Measurements from ENCODE around the gene IL2RA. TPM values are rescaled to one million over a fixed set of nuclear protein-coding genes. Genes with fewer than 3 reads are reported as not detected.
"Not testable (repeated sequence)": the region's sequence is repeated elsewhere in the genome, so short reads cannot be mapped to it uniquely, and the experiment has no call there.

IL2RA gene
- polyA plus RNA-seq, 4 donors = 0.07 TPM; not detected in 3

GRCh38 chr10:6019010-6019782, 43.0 kb downstream of the IL2RA start:
- DNase-seq (ENCODE audit: low read depth in 4 of 4, low spot score in 3 of 4) = no peak

GRCh38 chr10:6018422-6018821, 43.7 kb downstream of the IL2RA start:
- no peak for DNase-seq (ENCODE audit: low read depth in 4 of 4, low spot score in 3 of 4)

- no peak for DNase-seq (ENCODE audit: low read depth in 4 of 4, low spot score in 3 of 4)
Observed at GRCh38 chr10:6017781-6018354, 44.3 kb downstream of the IL2RA start.

DNA sequence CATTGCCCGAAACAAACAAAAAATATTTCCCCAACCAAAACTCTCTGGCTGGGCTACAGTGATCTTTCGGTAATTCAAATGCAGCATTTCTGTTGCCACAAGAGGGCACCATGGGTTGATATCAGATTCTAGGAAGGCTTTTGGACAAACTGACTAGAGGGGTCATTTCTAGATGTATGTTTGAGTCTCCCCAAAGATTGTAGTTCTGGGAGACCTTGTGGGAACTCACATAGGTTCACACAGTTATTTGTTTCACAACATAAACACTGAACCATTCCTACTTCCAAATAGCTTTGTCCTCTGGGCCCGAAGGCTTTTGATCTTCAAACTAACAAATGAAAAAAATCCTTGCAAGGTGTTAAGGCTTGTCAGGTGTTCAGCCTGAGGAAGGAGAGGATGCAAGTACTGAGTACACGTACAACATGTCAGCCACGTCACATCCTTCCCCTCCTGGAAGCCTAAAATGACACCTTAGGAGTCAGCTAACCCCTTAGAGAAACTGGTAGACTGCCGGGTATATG, 47.9 kb downstream of the IL2RA start:
- DNase-seq (ENCODE audit: low read depth in 4 of 4, low spot score in 3 of 4) = peak in 2 of 4 donors; percentile 12 to 15

DNA sequence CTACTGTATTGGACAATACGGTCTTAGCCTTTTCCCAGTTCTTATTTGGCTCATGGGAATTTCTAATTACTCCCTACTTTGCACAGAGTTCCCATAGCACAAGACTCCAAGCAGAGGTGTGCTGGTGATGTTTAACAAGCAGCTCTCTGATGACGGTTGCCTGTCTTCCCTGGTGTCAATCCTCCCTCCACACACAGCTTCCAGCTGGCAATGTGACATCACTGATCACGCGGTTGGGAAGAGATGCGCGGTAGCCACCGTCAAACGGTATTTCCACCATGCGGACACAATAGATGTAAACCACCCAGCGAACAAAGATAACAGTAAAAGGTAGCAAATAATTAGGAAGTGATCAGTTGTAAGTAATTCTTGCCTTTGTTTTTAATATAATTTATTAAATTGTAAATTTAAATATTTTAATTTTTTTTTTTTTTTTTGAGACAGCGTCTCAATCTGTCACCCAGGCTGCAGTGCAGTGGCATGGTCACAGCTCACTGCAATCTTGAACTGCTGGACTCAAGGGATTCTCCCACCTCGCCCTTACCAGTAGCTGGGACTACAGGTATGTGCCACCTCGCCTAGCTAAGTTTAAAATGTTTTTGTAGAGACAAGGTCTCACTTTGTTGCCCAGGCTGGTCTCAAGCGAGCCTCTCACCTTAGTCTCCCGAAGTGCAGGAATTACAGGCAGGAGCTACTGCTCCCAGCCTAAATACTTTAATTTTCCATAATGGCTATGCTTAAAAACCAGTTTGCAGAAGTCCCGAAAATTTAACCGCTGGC, 48.6 kb downstream of the IL2RA start:
- DNase-seq (ENCODE audit: low read depth in 4 of 4, low spot score in 3 of 4) = no peak

GRCh38 chr10:6012121-6012905, 49.9 kb downstream of the IL2RA start:
- DNase-seq (ENCODE audit: low read depth in 4 of 4, low spot score in 3 of 4) = no peak

DNA sequence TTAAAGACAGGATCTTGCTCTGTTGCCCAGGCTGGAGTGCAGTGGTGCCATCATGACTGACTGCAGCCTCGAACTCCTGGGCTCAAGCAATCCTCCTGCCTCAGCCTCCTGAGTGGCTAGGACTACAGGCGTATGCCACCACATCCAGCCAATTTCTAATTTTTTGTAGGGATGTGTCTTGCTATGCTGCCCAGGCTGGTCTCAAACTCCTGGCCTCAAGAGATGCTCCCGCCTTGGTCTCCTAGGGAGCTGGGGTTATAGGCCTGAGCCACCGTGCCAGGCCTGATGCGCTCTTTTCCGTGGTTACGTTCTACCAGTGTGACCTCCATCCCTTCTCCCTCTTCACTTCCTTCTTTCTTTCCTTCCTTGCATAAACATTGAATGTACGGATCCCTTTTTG, 50.6 kb downstream of the IL2RA start:
- DNase-seq (ENCODE audit: low read depth in 4 of 4, low spot score in 3 of 4) = no peak

GRCh38 chr10:6010569-6010968, 51.6 kb downstream of the IL2RA start:
- no peak for DNase-seq (ENCODE audit: low read depth in 4 of 4, low spot score in 3 of 4)

GRCh38 chr10:6009961-6010360, 52.2 kb downstream of the IL2RA start:
- DNase-seq (ENCODE audit: low read depth in 4 of 4, low spot score in 3 of 4) = no peak

DNA sequence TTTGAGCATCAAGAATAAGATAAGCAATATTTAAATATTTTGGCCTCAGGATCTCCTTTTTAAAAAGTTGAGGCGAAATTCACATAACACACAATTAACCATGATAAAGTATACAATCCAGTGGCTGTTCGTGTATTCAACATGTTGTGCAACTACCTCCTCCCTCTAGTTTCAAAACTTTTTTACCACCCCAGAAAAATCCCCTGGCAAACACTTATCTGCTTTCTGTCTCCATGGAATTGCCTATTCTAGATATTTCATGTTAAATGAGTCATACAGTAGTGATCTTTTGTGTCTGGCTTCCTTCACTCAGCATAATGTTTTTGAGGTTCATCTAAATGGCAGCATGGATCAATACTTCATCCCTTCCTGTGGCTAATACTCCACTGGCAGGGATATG, 53.0 kb downstream of the IL2RA start:
- DNase-seq (ENCODE audit: low read depth in 4 of 4, low spot score in 3 of 4) = no peak

GRCh38 chr10:6008497-6009142, 53.5 kb downstream of the IL2RA start:
- no peak for DNase-seq (ENCODE audit: low read depth in 4 of 4, low spot score in 3 of 4)

DNA sequence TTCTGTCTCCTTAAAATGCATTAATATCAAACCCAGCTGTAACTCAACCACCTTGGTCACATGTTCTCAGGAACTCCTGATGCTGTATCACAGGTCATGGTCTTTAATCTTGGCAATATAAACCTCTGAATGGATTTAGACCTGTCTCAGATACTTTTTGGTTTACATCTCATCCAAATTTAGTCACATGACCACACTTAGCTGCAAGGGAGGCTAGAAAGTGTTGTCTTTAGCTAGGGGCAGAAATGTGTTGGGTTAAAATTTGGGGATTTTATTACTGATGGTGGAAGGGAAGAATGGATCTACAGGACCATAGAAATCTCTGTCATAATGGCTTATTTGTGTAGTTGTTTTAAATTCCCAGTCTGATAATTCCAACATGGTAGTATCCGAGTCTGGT, 55.2 kb downstream of the IL2RA start:
- no peak for DNase-seq (ENCODE audit: low read depth in 4 of 4, low spot score in 3 of 4)

GRCh38 chr10:6006546-6006945, 55.6 kb downstream of the IL2RA start:
- DNase-seq (ENCODE audit: low read depth in 4 of 4, low spot score in 3 of 4) = no peak

GRCh38 chr10:6005856-6006395, 56.2 kb downstream of the IL2RA start:
- no peak for DNase-seq (ENCODE audit: low read depth in 4 of 4, low spot score in 3 of 4)

DNA sequence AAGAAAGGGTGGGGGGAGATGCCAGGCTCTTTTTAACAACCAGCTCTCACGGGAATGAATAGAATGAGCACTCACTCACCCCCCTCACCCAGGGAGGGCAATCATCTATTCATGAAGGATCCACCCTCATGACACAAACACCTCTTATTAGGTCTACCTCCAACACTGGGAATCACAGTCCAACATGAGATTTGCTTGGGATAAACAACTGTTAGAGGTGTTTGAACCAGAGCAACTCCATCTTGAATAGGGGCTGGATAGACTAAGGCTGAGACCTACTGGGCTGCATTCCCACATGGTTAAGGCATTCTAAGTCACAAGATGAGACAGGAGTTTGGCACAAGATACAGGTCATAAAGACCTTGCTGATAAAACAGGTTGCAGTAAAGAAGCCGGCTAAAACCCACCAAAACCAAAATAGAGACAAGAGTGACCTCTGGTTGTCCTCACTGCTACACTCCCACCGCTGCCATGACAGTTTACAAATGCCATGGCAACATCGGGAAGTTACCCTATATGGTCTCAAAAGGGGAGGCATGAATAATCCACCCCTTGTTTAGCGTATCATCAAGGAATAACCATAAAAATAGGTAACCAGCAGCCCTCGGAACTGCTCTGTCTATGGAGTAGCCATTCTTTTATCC, 56.9 kb downstream of the IL2RA start:
- DNase-seq (ENCODE audit: low read depth in 4 of 4, low spot score in 3 of 4) = not testable (repeated sequence)

DNA sequence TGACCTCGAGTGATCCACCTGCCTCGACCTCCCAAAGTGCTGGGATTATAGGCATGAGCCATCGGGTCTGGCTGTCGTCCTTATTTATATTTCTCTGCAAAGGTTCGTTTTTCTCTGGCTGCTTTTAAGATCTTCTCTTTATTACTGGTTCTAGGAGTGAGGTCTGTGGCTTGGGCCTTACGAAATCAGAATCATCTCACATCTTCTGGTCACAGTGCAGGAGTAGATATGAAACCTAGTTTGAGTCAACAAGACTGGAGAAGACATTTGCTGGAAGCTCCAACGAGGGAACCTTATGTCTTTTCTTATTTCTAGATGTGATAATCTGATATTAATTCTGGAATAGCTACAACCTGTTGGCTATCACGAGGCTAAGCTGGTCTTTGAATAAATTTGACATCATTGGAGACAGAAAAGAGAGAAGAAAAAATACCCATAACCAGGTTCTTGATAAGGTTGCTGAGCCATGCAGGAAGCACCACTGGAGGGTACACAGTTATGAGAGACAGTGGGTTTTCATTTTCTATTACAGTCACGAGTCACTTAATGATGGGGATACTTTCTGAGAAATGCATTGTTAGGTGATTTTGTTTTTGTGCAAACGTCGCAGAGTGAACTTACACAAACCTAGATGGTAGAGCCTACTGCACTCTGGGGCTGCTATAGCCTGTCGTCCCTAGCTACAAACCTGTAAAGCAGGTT, 59.2 kb downstream of the IL2RA start:
- DNase-seq (ENCODE audit: low read depth in 4 of 4, low spot score in 3 of 4) = no peak

GRCh38 chr10:5999440-6000165, 62.6 kb downstream of the IL2RA start:
- no peak for DNase-seq (ENCODE audit: low read depth in 4 of 4, low spot score in 3 of 4)

GRCh38 chr10:5996696-5997095, 65.5 kb downstream of the IL2RA start:
- DNase-seq (ENCODE audit: low read depth in 4 of 4, low spot score in 3 of 4) = no peak
